ENCODE results near the gene HSD3B1.

GRCh38 chr1:119482517-119483425, 24.2 kb upstream of the HSD3B1 start:
- TF ChIP-seq CTCF (IDR thresholded peaks at IDR 0.05) (no peak), POLR2A (IDR thresholded peaks at IDR 0.05) (no peak)

Data from adrenal gland (tissue), 5 donors.